IPS-15b (cell line): ENCODE measurements around the gene RNF14.

Experiments used
- H3K27me3 ChIP-seq: one replicate; pipeline ENCODE4 v1.6.1; 2013; ENCODE audit warnings: low read length; ENCODE audit not compliant: control insufficient read depth, insufficient read depth
- H3K36me3 ChIP-seq: one replicate; pipeline ENCODE4 v1.6.1; 2013; ENCODE audit warnings: low read length; ENCODE audit not compliant: control insufficient read depth, insufficient read depth
- H3K4me1 ChIP-seq: one replicate; pipeline ENCODE4 v1.6.1; 2013; ENCODE audit warnings: mild to moderate bottlenecking, low read length; ENCODE audit not compliant: control insufficient read depth, insufficient read depth
- H3K4me3 ChIP-seq: one replicate; pipeline ENCODE4 v1.5.1; 2013; ENCODE audit warnings: low read depth, low read length
- H3K9ac ChIP-seq: one replicate; pipeline ENCODE4 v1.6.1; 2013; ENCODE audit warnings: low read depth, mild to moderate bottlenecking, low read length
- H3K9me3 ChIP-seq: one replicate; pipeline ENCODE4 v1.6.1; 2013; ENCODE audit warnings: mild to moderate bottlenecking, low read length; ENCODE audit not compliant: control insufficient read depth, insufficient read depth

The RNF14 gene

DNA sequence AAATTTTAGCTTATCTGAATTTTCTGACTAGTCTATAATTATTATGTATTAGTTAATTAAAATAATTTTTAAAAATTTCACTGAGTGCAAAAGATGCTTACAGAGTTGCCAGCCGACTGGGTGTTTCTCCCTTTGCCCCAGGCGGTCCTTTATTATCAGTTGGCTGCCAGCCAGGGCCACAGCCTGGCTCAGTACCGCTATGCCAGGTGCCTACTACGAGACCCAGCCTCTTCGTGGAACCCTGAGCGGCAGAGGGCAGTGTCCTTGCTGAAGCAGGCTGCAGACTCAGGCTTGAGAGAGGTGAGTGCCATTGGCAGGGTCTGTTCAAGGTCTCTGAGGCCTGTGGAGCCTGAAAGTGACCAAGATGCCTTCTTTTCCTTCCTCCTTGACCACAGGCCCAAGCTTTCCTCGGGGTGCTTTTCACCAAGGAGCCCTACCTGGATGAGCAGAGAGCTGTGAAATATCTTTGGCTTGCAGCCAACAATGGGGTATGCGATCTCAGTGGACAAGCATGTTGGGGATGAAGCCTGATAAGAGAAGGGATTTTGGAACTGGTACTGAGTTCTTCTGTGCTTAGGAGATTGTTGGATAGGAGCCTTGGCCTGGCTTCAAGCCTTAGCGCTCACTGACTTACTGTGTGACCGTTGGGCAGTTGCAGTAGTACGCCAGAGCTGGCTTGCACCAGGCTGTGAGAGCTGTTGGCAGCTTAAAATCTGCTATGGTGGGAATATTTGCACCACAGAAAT is 34.6 kb upstream of the RNF14 start:
- H3K9me3 ChIP-seq, result no peaks in the 10 kb centered on the region
- H3K27me3 ChIP-seq, result no peaks in the 10 kb centered on the region
- H3K9ac ChIP-seq, result no peak overlapping the region
- H3K4me1 ChIP-seq, result no peaks in the 10 kb centered on the region
- peaks cover 35% of the 10 kb centered on the region for H3K36me3 ChIP-seq
- H3K4me3 ChIP-seq, result no peak overlapping the region

DNA sequence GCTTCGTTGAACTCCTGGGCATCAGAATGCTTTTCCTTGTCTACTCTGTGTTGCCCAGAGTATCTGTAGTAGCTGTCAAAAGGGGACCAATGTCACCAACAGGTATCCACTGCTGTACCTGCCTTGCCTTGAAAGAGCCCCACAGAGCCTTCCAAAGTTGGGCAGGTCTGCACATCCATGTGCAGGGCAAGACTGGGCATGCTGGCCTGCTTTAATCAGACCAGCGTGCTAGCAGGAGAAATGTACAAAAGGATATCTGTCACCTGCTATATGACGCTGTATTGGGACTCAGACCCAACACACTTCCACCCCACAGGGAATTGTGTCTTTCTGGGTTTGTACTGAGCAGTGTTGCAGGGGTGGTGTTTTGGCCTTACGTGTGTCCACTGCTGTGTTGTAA is 33.4 kb upstream of the RNF14 start:
- H3K4me1 ChIP-seq, result no peaks in the 10 kb centered on the region
- H3K9me3 ChIP-seq, result no peaks in the 10 kb centered on the region
- H3K36me3 ChIP-seq, result peaks cover 35% of the 10 kb centered on the region
- no peak overlapping the region for H3K9ac ChIP-seq
- H3K4me3 ChIP-seq, result no peak overlapping the region
- H3K27me3 ChIP-seq, result no peaks in the 10 kb centered on the region

DNA sequence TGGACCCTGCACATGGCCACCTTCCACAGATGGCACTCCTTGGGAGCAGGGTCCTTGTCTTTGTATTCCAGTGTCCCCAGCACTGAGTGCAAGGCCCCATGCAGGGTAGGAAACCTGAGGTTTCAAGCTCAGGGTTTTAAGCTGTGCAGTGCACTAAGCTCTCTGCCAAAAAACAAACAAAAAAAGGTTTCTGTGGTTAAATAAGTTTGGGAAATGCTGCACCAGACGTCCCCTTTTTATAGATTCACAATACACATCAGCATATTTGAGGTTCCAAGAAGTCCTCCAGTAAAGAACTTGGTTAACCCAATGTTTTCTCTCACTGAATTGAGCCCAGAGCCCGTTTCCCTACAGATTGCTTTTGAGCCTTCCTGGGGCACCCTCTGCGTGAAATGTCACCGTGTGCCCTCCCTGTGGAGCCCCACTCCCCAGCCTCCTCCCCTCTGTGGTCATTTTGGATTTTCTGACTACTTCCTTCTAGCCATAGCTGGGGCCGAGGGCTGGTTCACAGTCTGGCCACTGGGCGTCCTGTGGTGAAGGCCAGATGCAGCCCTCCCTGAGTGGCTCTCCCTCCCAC is 28.1 kb upstream of the RNF14 start:
- no peak overlapping the region for H3K4me3 ChIP-seq
- H3K4me1 ChIP-seq, result peaks cover 2% of the 10 kb centered on the region
- H3K27me3 ChIP-seq, result no peaks in the 10 kb centered on the region
- H3K9ac ChIP-seq, result no peak overlapping the region
- no peaks in the 10 kb centered on the region for H3K9me3 ChIP-seq
- H3K36me3 ChIP-seq, result peaks cover 11% of the 10 kb centered on the region

DNA sequence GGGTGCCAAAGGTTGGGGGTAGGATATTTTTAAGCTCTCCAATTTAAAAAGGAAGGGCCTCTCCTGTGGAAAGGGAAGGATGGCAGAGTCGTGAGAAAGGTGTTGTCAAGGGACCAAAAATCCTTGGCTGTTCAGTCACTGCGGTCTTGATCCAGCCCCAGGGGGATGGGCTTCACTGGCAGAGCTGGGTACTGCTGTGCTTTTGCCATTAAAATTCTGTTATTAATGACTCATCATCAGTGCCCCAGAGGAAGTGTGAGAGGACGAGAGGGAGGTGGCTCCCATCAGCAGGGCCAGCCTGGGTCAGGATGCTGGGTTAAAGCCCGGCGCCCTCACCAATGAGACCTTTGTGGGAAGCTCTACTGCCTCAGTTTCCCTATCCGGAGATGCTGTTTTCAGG is 27.6 kb upstream of the RNF14 start:
- Histone ChIP-seq H3K4me3 (no peak overlapping the region), H3K36me3 (peaks cover 11% of the 10 kb centered on the region), H3K9ac (no peak overlapping the region), H3K27me3 (no peaks in the 10 kb centered on the region), H3K4me1 (peaks cover 5% of the 10 kb centered on the region), H3K9me3 (no peaks in the 10 kb centered on the region)

DNA sequence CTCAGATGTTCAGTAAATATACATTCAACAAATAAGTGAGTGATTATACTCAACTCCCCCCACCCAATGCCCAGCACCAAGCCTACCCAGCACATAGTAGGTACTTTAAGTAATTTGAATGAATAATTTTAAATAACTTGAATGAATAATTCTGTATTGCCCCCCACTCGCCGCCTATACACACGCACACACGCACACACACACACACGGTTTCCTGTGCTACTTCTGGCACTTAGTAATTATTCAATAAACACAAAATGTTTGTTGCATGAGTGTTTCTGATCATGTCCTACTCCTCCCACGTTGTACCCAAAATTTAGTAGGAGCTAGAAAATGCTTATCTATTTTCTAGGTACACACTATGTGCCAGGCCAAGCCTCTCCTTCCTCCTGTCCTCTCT is 27.1 kb upstream of the RNF14 start:
- peaks cover 10% of the 10 kb centered on the region for H3K36me3 ChIP-seq
- no peaks in the 10 kb centered on the region for H3K9me3 ChIP-seq
- no peak overlapping the region for H3K9ac ChIP-seq
- H3K4me1 ChIP-seq, result peaks cover 5% of the 10 kb centered on the region
- H3K4me3 ChIP-seq, result no peak overlapping the region
- no peaks in the 10 kb centered on the region for H3K27me3 ChIP-seq

DNA sequence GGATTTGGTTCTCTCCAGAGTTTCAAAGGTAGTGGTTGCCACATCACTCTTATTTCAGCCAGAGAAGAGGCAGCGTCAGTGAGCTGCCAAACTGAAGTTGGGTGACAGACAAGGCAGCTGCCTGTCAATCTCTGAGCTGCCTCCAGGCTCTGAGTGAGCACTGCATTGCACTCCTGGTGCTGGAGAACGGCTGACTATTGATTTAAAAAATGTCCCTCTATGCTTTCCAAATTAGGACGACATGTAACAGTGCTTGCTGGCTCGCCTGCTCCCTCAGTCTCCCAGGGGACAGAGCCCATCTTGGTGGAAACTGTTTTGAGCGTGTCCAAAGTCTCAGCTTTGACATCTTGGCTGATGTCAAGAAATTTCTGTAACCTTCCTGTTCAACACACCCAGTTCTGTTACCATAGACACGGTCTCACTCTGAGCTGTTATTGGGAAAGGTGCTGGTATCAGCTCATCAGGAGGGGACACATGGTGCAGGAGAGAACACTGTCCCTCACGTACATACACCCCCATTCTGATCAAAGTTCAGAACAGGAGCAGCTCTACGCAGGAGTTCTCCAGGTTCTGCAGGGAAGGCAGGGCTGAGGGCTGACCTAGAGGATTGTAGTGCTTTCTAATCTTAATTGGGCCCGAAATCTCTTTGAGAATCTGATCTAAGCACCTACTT is 26.6 kb upstream of the RNF14 start:
- H3K9me3 ChIP-seq, result no peaks in the 10 kb centered on the region
- H3K4me1 ChIP-seq, result peaks cover 5% of the 10 kb centered on the region
- peaks cover 7% of the 10 kb centered on the region for H3K36me3 ChIP-seq
- H3K4me3 ChIP-seq, result no peak overlapping the region
- H3K9ac ChIP-seq, result no peak overlapping the region
- H3K27me3 ChIP-seq, result no peaks in the 10 kb centered on the region

DNA sequence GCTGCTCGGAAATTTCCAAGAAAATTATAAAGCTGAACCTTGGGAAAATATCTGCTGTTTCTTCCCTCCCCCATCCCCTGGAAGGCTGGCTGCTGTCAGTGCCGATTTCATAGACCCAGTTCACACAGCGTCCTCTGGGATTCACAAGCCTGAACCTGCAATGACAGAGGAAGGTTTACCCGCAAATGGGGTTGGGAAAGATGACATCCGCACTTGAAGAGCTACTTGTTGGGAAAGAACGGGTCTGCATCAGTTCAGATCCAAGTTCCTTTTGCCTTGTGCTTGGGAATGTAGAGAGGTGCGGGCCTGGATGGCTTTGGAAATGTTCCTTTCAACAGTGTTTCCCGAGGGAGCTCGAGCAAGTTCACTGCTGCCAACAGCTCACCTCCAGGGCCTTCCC is 24.8 kb upstream of the RNF14 start:
- H3K36me3 ChIP-seq, result peaks cover 4% of the 10 kb centered on the region

DNA sequence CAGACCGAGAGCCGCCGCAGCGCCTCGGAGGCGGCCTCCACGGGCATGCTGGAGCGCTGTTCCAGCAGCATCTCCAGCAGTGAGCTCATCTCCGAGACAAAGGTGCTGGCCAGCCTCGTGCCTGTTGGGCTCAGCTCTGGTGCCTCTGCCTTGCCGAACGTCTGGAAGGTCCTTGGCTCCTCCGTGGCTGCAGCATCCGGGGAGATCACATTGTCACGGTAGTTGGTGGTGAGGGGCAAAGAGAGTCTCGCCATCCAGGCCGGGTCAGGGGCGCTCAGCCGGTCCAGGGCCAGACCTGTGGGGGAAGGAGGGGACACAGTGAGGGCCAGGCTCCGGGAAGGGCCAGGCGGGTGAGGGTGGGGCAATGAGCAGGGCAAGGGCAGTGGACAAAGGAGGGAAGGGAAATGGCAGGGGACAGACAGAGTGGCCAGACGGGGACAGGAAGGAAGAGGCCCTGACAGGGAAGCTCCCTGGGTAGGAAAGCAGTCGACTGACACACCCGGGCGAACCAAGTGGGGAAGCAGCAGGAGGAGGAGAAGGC is 23.3 kb upstream of the RNF14 start:
- H3K9ac ChIP-seq, result no peak overlapping the region
- H3K36me3 ChIP-seq, result no peaks in the 10 kb centered on the region
- H3K27me3 ChIP-seq, result no peaks in the 10 kb centered on the region
- H3K9me3 ChIP-seq, result no peaks in the 10 kb centered on the region
- H3K4me3 ChIP-seq, result no peak overlapping the region
- peaks cover 5% of the 10 kb centered on the region for H3K4me1 ChIP-seq

More for the DNA sequence above, 24.8 kb upstream of the RNF14 start:
- H3K4me1 ChIP-seq, result peaks cover 5% of the 10 kb centered on the region
- H3K9me3 ChIP-seq, result no peaks in the 10 kb centered on the region
- no peaks in the 10 kb centered on the region for H3K27me3 ChIP-seq
- no peak overlapping the region for H3K9ac ChIP-seq
- H3K4me3 ChIP-seq, result no peak overlapping the region

DNA sequence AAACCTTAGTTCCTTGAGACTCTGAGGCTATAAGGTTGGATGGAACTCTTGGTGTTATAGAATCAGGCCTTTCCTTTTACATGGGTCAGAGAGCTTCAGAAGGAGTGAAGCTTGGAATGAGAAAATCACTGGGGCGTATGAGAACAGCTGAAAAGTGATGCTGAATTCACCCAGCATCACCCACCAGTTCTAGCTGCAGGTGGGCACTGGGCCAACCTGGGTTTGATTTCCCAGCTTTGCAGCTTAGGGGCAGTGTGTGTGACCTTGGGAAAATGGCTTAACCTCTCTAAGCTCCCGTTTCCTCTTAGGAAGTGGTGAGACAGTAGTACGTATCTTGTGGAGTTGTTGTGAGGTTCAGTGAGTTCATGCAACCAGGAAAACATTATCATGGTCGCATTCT is 21.6 kb upstream of the RNF14 start:
- Histone ChIP-seq H3K36me3 (no peaks in the 10 kb centered on the region), H3K4me3 (no peak overlapping the region), H3K9ac (no peak overlapping the region), H3K4me1 (peaks cover 10% of the 10 kb centered on the region), H3K9me3 (no peaks in the 10 kb centered on the region), H3K27me3 (no peaks in the 10 kb centered on the region)

DNA sequence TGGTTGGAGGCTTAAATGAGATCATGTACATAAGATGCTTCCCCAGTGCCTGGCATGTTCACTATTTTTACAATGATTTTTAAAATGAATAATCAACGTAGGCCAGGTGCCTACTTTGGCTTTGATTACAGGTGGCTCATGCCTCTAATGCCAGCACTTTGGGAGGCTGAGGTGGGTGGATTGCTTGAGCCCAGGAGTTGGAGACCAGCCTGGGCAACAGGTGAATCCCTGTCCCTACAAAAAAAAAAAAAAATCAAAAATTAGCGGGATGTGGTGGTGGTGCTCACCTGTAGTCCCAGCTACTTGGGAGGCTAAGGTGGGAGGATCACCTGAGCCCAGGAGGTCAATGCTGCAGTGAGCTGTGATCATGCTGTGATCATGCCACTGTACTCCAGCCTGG is 20.1 kb upstream of the RNF14 start:
- Histone ChIP-seq H3K4me3 (no peak overlapping the region), H3K4me1 (peaks cover 10% of the 10 kb centered on the region), H3K9ac (no peak overlapping the region), H3K36me3 (no peaks in the 10 kb centered on the region), H3K9me3 (no peaks in the 10 kb centered on the region), H3K27me3 (no peaks in the 10 kb centered on the region)

DNA sequence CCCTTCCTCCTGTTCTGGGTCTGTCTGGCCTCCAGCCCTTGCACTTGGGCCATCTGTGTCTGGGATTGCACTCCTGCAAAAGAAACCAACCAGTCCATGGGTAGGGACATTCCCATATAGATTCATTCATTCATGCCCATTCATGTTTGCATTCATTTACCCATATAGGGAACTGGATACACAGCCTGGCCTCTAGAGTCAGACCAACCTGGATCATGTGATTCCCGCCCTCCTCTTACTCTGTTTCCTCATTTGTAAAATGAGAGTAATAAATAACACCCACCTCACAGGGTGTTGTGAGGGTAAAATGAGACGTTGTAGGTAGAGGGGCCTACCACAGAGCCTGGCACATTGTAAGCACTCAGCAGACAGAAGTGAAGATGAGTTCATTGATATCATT is 19.4 kb upstream of the RNF14 start:
- Histone ChIP-seq H3K4me1 (peaks cover 10% of the 10 kb centered on the region), H3K4me3 (no peak overlapping the region), H3K27me3 (no peaks in the 10 kb centered on the region), H3K9ac (no peak overlapping the region), H3K36me3 (no peaks in the 10 kb centered on the region), H3K9me3 (no peaks in the 10 kb centered on the region)
